ENCODE measurements around the gene SDHB.

SDHB gene

DNA sequence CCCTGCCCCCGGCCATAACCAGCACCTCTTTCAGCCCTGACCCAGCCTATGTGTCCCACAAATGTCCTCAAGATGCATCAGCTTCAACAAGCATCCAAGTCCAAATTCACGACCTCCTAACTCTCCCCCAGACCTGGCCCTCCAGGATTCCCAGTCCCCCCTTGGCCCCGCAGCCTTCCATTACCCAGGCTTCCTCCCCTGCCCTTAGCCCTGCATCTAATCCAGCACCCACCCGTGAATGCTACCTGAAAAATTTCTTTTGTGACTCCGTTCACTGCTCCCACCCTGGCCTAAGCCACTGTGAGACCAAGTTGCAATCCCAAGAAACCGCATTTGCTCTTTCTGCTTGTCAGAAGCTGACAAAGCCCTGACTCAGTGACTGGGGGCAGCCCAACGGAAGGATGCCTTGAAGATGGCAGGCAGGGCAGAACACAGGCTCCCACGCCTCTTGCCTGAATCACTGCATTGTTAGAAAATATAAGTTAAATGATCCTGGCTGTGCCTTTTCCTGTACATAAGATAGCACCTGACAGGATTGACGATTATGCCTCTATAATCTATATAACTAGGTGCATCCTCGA lies 72.5 kb downstream of the SDHB start:
- no peak for DNase-seq

DNA sequence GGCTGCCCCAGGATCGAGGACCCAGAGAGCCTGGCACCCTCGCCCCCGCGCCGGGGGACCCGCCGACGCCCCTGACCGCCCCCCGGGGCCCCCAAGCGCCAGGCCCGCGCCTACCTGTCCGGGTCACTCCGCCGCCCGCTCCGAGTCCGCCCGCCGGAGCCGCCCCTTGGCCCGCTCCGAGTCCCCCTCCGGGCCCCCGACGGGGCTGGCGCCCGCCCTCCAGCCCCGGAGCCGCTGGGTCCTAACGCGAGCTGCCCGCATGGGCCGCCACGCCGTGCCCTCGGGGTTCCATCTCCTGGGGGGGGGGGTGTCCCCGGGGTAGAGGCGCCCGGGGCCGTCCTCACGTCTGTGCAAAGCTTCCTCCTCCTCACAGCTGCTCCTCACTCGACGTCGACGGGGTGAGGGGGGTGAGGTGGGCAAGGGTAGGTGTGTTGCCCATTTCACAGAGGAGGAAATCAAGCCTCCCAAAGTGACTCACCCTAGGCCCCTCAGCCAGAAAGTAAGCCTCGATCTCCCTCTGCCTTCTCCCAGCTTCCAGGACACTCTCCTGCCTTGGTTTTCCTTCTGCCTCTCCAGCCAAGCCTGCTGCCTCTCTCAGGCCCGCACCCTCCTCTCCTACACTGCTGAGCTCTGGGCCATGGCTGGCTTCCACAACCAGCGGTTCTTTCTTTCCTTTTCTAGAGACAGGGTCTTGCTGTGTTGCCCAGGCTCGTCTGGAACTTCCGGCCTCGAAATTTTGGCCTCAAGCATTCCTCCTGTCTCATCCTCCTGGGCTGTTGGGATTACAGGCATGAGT lies 73.2 kb downstream of the SDHB start, which contains the start of gene MFAP2:
TSS of gene MFAP2 (minus strand) at position 148 of the 796 bp plus-strand sequence. CDS start 2,347 bp downstream, outside the sequence.
- peak; percentile 13 for DNase-seq

DNA sequence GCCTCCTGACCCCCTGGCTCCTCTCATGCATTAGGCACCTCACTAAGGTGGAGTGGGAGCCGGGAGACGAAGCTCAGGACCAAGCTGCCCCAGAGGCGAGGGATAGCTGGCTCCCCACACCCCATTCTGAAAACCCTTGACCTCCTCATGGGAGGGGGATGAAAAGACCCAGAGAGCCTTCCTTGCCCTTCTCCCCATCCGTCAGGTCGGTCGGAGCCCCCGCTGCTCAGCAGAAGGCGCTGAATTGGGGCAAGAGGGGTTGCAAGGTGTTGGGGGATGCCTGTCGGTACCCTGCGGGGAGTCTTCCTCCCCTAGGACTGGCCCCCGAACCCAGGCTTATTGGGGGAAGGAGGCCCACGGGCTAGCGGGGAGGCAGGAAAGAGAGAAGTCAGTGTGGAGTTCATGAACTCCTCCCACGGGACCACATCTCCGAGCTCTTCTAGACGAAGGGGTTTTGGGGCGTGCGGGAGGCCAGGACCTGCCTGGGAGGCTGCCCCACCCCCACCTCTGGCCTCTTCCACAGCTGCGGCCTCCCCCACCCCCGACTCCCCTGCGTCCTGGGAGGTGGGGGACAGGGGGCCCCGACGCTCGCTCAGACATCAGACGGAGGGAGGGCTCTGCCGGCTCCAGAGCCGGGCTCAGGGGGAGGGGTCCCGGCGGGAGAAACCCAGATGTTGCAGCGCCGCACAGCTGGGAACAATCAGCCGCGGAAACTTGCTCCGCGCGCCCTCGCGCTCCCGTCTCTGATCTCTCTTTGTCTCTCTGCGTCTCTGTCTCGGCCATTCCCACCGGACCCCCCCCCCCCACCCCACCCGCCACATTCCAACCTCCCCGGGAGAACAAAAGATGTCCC lies 74.1 kb downstream of the SDHB start:
- DNase-seq: no peak

DNA sequence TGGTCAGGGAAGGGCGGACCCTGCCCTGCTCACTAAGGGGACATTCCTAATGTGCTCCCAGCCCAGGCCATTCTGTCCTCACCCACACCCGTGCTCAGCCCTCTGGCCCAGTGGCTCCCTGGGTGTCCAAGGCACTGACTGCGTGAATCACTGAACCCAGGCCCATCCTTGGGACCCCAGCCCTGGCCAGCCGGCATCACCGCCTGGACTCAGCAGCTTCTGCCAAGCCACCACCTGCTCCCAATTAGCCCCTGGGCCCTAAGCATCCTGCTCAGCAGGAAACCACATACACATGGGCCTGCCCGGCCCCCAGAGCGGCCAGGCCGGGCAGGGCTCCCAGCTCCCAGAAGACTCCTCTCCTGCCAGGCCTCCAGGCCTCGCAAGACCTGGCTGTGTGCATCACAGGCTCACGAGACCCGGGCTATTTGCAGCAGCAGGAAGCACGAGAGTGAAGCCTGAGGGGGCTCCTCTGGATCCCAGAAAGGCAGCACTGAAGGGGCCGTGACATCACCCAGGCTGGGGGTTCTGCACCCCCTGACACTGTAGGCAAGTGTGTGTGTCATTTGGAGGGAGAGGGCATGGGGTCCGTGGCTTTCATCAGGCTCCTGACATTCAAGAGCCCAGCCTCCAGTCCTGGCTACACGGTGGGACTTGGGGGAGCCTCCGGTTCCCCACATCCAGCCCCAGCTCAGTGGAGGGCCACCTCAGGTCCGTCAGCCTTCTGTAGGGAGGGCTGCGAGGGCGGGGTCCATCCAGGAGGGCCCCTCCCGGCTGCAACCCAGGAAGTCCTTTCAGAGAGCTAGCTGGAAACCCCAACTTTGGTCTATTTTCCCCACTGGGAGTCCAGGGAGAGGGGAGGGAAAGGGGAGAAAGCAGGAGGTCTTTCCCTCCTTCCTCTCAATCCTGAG lies 75.0 kb downstream of the SDHB start:
- DNase-seq: no peak

DNA sequence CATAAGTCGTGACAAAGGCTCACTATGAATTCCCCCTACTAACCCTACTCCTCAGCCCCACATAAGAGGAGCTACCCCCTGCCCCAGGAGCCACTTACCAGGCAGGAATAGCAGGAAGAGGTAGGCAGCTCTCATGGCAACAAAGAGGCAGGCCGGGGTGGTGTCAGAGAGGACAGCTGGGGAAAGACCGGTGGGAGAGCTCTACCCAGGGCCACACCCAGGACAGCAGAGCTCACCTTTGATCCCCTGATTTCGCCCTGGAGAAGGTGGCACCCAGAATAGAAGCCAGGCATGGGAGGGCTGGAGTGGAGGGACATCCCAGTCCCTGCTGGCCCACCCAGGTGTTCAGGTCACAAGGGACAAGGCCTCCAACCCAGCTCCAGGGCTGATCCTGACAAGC lies 75.7 kb downstream of the SDHB start:
- no peak for DNase-seq

DNA sequence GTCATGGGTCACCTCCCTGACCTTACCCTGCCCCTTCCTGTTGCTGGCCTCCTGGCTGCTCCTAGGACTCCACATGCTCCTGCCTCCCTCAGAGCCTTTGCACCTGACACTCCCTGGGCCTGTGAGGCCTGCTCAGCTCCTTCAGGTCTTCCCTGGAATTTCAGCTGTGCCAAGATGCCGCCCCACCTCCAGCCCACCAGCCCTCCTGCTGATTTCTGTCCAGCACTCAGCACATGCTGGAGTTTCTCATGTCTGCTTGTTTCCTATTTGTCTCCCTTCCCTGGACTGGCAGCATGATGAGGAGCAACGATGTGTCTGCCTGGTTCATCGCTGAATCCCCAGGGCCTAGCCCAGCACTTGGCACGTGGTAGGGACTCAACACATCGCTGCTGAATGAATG lies 76.5 kb downstream of the SDHB start:
- no peak for DNase-seq

DNA sequence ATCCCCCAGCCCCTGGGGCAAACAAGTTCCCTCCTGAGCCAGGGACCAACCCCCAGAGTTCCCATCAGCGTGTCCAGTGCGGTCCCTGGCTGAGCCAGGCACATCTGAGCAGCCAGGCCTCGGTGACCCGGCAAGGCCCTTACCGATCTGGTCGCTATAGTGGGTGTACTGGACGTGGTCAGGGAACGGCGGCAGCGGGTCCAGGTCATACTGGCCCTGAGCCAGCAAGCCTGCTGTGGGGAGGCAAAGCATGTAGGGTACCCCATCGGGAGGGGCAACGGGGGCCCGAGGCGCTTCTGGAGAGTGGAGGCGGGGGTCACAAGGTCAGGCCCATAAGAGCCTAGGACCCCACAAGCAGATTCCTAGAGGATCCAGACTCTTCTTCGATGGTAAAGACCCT lies 76.9 kb downstream of the SDHB start:
- DNase-seq: no peak

DNA sequence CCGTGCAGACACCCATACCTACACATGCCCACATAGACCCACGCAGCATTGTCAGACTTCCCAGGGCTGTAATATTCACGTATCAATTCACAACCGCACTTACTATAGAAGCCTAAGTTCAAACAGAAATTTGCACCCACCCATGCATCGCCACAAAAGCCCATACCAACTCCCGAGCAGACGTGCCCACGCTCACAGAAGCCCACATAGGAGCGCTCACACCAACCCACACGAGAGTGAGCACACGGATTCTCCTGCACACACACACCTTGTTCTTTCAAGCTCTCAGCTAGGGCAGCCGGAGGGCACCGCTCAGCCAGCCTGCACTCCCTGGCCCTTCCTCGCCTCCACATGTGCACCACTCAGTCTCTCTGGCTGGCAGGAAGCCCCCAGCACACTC lies 78.0 kb downstream of the SDHB start:
- no peak for DNase-seq

DNA sequence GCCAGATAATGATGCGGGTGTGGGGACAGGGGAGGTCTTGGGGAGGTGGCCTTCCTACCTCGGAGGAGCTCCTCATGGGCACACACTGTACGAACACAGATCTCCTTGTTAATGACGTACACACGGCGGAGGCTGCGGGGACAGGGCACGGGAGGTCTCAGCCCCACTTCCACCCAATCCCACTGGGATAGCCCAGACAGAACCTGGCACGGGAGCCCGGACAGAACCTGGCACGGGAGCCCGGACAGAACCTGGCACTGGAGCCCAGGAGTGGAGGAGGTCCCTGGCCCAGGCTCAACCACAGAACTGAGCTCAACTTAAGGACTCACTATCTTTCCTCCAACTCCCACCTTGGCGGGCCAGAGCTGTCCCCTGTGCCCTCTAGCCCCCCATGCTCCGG lies 78.6 kb downstream of the SDHB start:
- DNase-seq: no peak

DNA sequence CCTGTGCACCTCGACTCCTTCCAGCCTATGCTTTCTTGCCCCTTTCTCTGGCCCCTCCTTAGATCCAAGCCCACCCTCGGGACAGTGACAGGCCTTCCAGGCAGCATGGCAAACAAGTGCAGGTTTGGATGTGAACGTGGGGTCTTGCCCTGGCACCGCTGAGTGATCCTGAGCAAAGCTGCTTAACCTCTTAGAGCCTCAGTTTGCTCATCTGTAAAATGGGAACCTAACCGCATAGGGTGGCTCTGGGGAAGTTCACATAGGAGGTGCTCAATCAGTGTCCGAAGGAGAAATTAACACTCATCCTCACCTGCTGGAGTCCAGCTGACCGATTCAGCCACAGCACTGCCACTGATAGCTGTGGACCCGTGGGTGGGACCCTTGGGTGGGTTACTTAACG lies 80.6 kb downstream of the SDHB start:
- no peak for DNase-seq

DNA sequence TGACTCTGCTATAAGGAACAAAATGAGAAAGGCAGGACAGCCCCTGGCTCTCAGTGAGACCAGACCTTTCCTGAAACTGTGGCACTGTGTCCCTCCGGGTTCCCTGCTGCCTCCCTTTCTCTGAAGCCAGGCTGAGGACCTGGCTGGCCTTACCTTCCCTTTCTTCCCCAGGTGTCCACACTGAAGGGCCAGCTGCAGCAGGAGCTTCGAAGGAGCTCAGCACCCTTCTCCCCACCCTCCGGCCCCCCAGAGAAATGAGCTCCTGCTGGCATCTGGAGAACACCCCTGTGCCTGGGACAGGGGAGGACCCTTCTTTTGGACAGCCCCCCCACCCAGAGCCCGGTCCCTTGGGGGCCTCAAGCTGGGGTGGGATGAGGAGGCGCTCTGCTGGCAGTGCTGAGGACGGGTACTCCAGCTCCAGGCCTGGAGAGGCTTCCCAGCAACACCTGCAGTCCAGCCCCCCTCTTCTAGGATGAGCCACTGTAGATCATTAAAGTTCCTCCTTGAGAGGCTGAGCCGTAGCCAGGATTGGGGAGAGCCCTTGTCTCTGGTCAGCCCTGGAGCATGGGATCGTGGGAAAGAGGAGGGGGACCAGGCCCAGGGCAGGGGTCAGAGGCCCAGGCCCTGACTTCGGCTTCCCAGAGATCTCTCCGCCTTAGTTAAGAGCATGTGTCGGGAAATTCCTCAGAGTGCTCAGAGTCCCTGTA lies 81.5 kb downstream of the SDHB start:
- no peak for DNase-seq

DNA sequence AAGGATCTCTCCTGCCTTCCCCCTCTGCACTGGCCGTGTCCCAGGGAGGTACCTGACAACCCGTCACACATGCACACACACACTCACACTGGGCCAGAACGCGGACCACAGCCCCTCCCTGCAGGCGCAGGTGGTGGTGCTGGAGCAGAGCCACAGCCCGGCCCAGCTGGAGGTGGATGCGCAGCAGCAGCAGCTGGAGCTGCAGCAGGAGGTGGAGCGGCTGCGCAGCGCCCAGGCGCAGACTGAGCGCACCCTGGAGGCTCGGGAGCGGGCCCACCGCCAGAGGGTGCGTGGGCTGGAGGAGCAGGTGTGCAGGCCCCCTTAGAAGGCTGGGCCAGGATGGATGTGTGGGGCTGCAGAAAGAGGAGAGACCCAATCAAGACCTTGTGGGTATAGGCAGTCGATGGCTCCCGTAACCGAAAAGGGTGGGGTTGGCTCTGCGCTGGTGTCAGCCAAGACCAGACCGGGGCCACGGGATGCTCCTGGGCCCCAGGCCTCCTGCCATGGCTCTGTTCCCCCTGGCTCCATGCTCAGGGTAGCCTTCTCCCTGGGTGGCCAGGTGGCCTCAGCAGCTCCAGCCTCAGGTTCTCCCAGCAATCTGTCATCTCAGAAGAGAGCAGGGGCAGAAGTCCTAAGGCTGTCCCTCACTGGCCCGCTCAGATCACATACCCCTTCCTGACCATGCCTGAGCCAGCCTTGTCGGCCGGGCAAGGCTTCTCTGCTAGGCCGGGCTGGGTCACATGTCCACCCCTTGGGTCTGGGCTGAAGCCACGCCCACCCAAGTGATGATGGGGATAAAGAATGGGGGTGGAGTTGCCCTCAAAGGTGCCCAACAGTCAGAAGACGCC lies 82.3 kb downstream of the SDHB start:
- DNase-seq: no peak

DNA sequence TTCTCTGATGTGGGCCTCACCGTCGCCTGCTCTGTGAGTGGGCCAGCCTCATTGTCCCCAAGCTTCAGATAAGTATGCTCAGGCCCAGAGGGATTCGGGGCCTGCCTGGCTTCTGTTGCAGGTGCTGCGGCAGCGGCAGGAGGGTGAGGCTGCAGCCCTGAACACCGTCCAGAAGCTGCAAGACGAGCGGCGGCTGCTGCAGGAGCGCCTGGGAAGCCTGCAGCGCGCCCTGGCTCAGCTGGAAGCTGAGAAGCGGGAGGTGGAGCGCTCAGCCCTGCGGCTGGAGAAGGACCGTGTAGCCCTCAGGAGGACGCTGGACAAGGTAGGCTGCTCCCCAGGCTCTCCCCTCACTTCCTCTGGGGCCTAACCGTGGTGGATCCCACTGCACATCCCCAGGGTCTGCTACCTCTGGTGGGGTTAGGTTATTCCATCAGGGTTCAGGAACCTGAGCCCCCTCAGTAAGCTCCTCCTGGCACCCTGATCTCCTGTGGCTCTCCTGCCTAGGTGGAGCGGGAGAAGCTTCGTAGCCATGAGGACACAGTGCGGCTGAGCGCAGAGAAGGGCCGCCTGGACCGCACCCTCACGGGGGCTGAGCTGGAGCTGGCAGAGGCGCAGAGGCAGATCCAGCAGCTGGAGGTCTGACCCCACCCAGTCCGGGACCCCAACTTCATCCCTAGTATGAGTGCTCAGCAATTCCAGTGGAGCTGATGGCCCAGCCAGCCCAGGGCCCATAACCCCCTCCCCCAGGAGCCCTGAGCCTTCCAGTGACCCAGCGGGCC lies 83.5 kb downstream of the SDHB start:
- no peak for DNase-seq

DNA sequence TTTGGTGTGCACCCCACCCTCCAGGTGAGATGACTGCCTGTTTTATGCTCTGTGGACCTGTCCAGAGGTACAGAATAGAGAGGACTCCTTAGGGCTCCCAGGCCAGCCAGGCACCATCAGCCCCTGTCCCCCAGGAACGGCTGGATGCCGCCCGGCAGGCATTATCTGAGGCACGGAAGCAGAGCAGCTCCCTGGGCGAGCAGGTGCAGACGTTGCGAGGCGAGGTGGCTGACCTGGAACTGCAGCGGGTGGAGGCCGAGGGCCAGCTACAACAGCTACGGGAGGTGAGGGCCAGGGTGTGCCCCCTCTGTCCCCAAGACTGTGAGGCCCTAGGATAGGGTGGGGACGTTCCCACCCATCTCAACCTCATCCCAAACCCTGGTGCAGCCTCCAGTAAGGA lies 84.2 kb downstream of the SDHB start:
- DNase-seq: no peak

DNA sequence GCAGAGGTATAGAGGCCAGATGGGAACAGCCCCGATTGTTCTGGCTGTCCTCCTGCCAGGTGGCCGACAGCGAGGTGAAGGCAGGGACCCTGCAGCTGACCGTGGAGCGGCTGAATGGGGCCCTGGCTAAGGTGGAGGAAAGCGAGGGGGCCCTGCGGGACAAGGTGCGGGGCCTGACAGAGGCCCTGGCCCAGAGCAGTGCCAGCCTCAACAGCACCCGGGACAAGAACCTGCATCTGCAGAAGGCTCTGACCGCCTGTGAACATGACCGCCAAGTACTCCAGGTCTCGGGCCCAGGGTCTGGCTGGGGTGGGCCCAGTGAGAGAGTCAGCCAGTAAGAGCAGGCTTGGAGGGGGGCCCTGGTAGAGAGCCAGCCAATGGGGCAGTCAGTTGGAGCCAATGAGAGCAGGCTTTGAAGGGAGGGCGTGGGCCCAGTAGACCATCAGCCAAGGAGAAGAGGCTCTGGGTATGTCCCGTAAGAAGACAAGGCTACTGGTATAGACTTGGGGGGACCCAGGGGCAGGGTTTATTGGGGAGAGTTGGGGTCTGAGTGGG lies 84.7 kb downstream of the SDHB start:
- DNase-seq: no peak

All from stimulated activated CD4-positive, alpha-beta T cell treated with anti-CD3 and anti-CD28 coated beads, Interleukin-15, amount 100 ng/mL, for 24 hours (primary cell).